ENCODE data around the gene AUTS2.

Gene AUTS2

DNA sequence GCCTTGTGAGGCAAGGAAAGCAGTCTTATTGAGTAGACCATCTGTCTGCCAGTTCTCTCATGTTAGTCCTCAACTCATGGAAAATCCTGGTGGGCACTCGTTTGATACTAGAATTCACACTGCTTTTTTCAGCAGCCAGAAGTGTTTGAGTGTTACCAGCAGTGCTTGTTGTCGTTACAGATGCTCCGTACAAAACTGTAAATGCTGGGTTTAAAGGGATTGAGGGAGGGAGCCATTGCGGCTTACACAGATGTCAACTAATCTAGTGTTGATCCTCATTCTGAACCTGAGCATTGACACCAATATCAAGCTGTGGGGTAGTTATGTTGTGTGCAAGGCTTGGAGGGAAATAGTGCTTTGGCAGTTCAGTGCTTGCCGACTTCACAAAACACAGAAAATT is 348.6 kb downstream of the AUTS2 start:
- no peak overlapping the region for H3K4me3 ChIP-seq (ENCODE audit: insufficient read depth, low read depth, low read length, poor library complexity, severe bottlenecking)
- no peak overlapping the region for H3K27ac ChIP-seq (ENCODE audit: insufficient read depth, low read length, poor library complexity, severe bottlenecking)
- H3K9me3 ChIP-seq (ENCODE audit: control insufficient read depth, low read length) = no peaks in the 10 kb centered on the region
- no peaks in the 10 kb centered on the region for H3K27me3 ChIP-seq (replicated peaks; ENCODE audit: control insufficient read depth, insufficient read depth, low read length, poor library complexity, severe bottlenecking)
- no peak for DNase-seq
- no peaks in the 10 kb centered on the region for H3K4me1 ChIP-seq (ENCODE audit: control insufficient read depth, insufficient read depth, low read length, poor library complexity, severe bottlenecking)
- no peaks in the 10 kb centered on the region for H3K36me3 ChIP-seq (ENCODE audit: control insufficient read depth, insufficient read depth, low read length)

GRCh38 chr7:69947998-69948397 is 349.7 kb downstream of the AUTS2 start:
- H3K4me3 ChIP-seq (ENCODE audit: insufficient read depth, low read depth, low read length, poor library complexity, severe bottlenecking) = no peak overlapping the region
- H3K27ac ChIP-seq (ENCODE audit: insufficient read depth, low read length, poor library complexity, severe bottlenecking) = no peak overlapping the region
- no peaks in the 10 kb centered on the region for H3K36me3 ChIP-seq (ENCODE audit: control insufficient read depth, insufficient read depth, low read length)
- H3K9me3 ChIP-seq (ENCODE audit: control insufficient read depth, low read length) = no peaks in the 10 kb centered on the region
- no peaks in the 10 kb centered on the region for H3K4me1 ChIP-seq (ENCODE audit: control insufficient read depth, insufficient read depth, low read length, poor library complexity, severe bottlenecking)
- no peaks in the 10 kb centered on the region for H3K27me3 ChIP-seq (replicated peaks; ENCODE audit: control insufficient read depth, insufficient read depth, low read length, poor library complexity, severe bottlenecking)
- no peak for DNase-seq

- H3K27ac ChIP-seq (ENCODE audit: insufficient read depth, low read length, poor library complexity, severe bottlenecking) = no peak overlapping the region
- no peak for DNase-seq
- no peaks in the 10 kb centered on the region for H3K4me1 ChIP-seq (ENCODE audit: control insufficient read depth, insufficient read depth, low read length, poor library complexity, severe bottlenecking)
- no peak overlapping the region for H3K4me3 ChIP-seq (ENCODE audit: insufficient read depth, low read depth, low read length, poor library complexity, severe bottlenecking)
- H3K27me3 ChIP-seq (replicated peaks; ENCODE audit: control insufficient read depth, insufficient read depth, low read length, poor library complexity, severe bottlenecking) = no peaks in the 10 kb centered on the region
- no peaks in the 10 kb centered on the region for H3K9me3 ChIP-seq (ENCODE audit: control insufficient read depth, low read length)
- no peaks in the 10 kb centered on the region for H3K36me3 ChIP-seq (ENCODE audit: control insufficient read depth, insufficient read depth, low read length)
Observed at GRCh38 chr7:69949122-69949521, 350.8 kb downstream of the AUTS2 start.

- Histone ChIP-seq H3K4me3 (ENCODE audit: insufficient read depth, low read depth, low read length, poor library complexity, severe bottlenecking) (no peak overlapping the region), H3K36me3 (ENCODE audit: control insufficient read depth, insufficient read depth, low read length) (no peaks in the 10 kb centered on the region), H3K4me1 (ENCODE audit: control insufficient read depth, insufficient read depth, low read length, poor library complexity, severe bottlenecking) (no peaks in the 10 kb centered on the region), H3K27me3 (replicated peaks; ENCODE audit: control insufficient read depth, insufficient read depth, low read length, poor library complexity, severe bottlenecking) (no peaks in the 10 kb centered on the region), H3K27ac (ENCODE audit: insufficient read depth, low read length, poor library complexity, severe bottlenecking) (no peak overlapping the region), H3K9me3 (ENCODE audit: control insufficient read depth, low read length) (no peaks in the 10 kb centered on the region)
- DNase-seq = no peak
Observed at GRCh38 chr7:69951458-69951857, 353.2 kb downstream of the AUTS2 start.

DNA sequence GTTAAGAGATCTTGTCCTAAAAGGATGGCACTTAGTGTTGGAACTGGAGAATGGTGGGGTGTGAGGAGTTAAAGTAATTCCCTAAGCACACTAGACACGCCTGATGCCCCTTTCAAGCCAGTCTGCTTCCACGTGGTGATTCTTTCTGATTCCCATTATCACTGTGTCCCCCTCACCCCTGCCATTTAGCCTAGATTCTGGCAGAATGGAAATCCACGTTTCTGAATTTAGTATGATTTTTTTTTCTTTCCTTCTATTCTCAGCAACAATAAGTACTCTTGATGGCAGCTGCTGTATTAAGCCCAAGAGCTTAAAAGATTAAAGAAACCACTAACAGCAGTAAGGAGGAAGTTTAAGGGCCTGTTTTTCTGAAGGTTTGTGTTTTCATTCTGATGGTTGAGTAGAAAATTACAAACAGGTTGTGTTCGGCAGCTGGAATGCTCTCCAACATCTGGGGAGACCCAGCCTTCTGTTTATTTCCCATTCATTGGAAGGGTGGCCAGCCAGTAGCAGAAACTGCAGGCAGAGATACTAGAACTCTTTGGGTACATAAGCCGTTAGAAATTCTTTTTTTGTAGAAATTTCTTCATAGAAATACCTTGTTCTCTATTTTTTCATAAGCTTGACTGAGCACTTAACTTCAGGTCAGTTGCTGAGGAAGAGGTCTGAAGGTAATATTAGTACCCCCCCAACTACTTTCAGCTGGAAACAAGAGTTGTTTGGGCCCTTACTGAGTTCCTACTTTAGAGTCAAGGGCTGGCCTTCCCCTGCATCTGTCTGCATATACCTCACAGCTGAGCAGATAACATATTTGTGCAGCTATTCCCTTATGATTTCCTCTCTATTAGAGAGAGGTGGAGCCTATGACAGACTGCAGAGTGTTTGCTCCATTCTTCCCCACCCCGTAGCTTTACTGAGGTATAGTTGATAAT is 355.1 kb downstream of the AUTS2 start:
- no peaks in the 10 kb centered on the region for H3K9me3 ChIP-seq (ENCODE audit: control insufficient read depth, low read length)
- no peaks in the 10 kb centered on the region for H3K36me3 ChIP-seq (ENCODE audit: control insufficient read depth, insufficient read depth, low read length)
- H3K27me3 ChIP-seq (replicated peaks; ENCODE audit: control insufficient read depth, insufficient read depth, low read length, poor library complexity, severe bottlenecking) = no peaks in the 10 kb centered on the region
- H3K4me3 ChIP-seq (ENCODE audit: insufficient read depth, low read depth, low read length, poor library complexity, severe bottlenecking) = no peak overlapping the region
- DNase-seq = no peak
- no peak overlapping the region for H3K27ac ChIP-seq (ENCODE audit: insufficient read depth, low read length, poor library complexity, severe bottlenecking)
- no peaks in the 10 kb centered on the region for H3K4me1 ChIP-seq (ENCODE audit: control insufficient read depth, insufficient read depth, low read length, poor library complexity, severe bottlenecking)

GRCh38 chr7:69956541-69956940 is 358.3 kb downstream of the AUTS2 start:
- H3K4me3 ChIP-seq (ENCODE audit: insufficient read depth, low read depth, low read length, poor library complexity, severe bottlenecking) = no peak overlapping the region
- no peaks in the 10 kb centered on the region for H3K9me3 ChIP-seq (ENCODE audit: control insufficient read depth, low read length)
- H3K27me3 ChIP-seq (replicated peaks; ENCODE audit: control insufficient read depth, insufficient read depth, low read length, poor library complexity, severe bottlenecking) = no peaks in the 10 kb centered on the region
- no peaks in the 10 kb centered on the region for H3K4me1 ChIP-seq (ENCODE audit: control insufficient read depth, insufficient read depth, low read length, poor library complexity, severe bottlenecking)
- H3K27ac ChIP-seq (ENCODE audit: insufficient read depth, low read length, poor library complexity, severe bottlenecking) = no peak overlapping the region
- DNase-seq = no peak
- no peaks in the 10 kb centered on the region for H3K36me3 ChIP-seq (ENCODE audit: control insufficient read depth, insufficient read depth, low read length)

GRCh38 chr7:69957661-69958060 is 359.4 kb downstream of the AUTS2 start:
- Histone ChIP-seq H3K4me3 (ENCODE audit: insufficient read depth, low read depth, low read length, poor library complexity, severe bottlenecking) (no peak overlapping the region), H3K27me3 (replicated peaks; ENCODE audit: control insufficient read depth, insufficient read depth, low read length, poor library complexity, severe bottlenecking) (no peaks in the 10 kb centered on the region), H3K27ac (ENCODE audit: insufficient read depth, low read length, poor library complexity, severe bottlenecking) (no peak overlapping the region), H3K4me1 (ENCODE audit: control insufficient read depth, insufficient read depth, low read length, poor library complexity, severe bottlenecking) (no peaks in the 10 kb centered on the region), H3K36me3 (ENCODE audit: control insufficient read depth, insufficient read depth, low read length) (no peaks in the 10 kb centered on the region), H3K9me3 (ENCODE audit: control insufficient read depth, low read length) (no peaks in the 10 kb centered on the region)
- no peak for DNase-seq

- Histone ChIP-seq H3K9me3 (ENCODE audit: control insufficient read depth, low read length) (no peaks in the 10 kb centered on the region), H3K36me3 (ENCODE audit: control insufficient read depth, insufficient read depth, low read length) (no peaks in the 10 kb centered on the region), H3K27me3 (replicated peaks; ENCODE audit: control insufficient read depth, insufficient read depth, low read length, poor library complexity, severe bottlenecking) (no peaks in the 10 kb centered on the region), H3K27ac (ENCODE audit: insufficient read depth, low read length, poor library complexity, severe bottlenecking) (no peak overlapping the region), H3K4me3 (ENCODE audit: insufficient read depth, low read depth, low read length, poor library complexity, severe bottlenecking) (no peak overlapping the region), H3K4me1 (ENCODE audit: control insufficient read depth, insufficient read depth, low read length, poor library complexity, severe bottlenecking) (no peaks in the 10 kb centered on the region)
- no peak for DNase-seq
Observed at GRCh38 chr7:69959789-69960499, 361.7 kb downstream of the AUTS2 start.

- no peaks in the 10 kb centered on the region for H3K27me3 ChIP-seq (replicated peaks; ENCODE audit: control insufficient read depth, insufficient read depth, low read length, poor library complexity, severe bottlenecking)
- H3K9me3 ChIP-seq (ENCODE audit: control insufficient read depth, low read length) = no peaks in the 10 kb centered on the region
- H3K4me1 ChIP-seq (ENCODE audit: control insufficient read depth, insufficient read depth, low read length, poor library complexity, severe bottlenecking) = no peaks in the 10 kb centered on the region
- no peak overlapping the region for H3K4me3 ChIP-seq (ENCODE audit: insufficient read depth, low read depth, low read length, poor library complexity, severe bottlenecking)
- H3K27ac ChIP-seq (ENCODE audit: insufficient read depth, low read length, poor library complexity, severe bottlenecking) = no peak overlapping the region
- H3K36me3 ChIP-seq (ENCODE audit: control insufficient read depth, insufficient read depth, low read length) = no peaks in the 10 kb centered on the region
- DNase-seq = no peak
Observed at GRCh38 chr7:69961436-69961835, 363.2 kb downstream of the AUTS2 start.
